ENCODE data around the gene IRF3.

DNA sequence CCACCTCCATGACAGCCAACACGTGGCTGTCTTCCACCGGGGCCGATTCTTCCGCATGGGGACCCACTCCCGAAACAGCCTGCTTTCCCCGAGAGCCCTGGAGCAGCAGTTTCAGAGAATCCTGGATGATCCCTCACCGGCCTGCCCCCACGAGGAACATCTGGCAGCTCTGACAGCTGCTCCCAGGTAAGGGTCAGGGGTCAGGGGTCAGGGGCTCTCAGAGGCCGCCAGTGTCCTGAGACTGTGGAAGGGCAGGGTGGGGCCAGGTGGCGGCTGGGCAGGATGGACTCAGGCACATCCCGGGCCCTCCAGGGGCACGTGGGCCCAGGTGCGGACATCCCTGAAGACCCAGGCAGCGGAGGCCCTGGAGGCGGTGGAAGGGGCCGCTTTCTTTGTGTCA is 40.3 kb upstream of the IRF3 start:
- TF ChIP-seq, protein P1, sequence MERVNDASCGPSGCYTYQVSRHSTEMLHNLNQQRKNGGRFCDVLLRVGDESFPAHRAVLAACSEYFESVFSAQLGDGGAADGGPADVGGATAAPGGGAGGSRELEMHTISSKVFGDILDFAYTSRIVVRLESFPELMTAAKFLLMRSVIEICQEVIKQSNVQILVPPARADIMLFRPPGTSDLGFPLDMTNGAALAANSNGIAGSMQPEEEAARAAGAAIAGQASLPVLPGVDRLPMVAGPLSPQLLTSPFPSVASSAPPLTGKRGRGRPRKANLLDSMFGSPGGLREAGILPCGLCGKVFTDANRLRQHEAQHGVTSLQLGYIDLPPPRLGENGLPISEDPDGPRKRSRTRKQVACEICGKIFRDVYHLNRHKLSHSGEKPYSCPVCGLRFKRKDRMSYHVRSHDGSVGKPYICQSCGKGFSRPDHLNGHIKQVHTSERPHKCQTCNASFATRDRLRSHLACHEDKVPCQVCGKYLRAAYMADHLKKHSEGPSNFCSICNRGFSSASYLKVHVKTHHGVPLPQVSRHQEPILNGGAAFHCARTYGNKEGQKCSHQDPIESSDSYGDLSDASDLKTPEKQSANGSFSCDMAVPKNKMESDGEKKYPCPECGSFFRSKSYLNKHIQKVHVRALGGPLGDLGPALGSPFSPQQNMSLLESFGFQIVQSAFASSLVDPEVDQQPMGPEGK (CRISPR knock-in tag; IDR thresholded peaks at IDR 0.05; ENCODE audit: borderline replicate concordance), result no peak
- TF ChIP-seq SNAI2 (CRISPR knock-in tag; IDR thresholded peaks at IDR 0.05) (no peak), ZFP30 (CRISPR knock-in tag; IDR thresholded peaks at IDR 0.05) (no peak), ZNF70 (CRISPR knock-in tag; IDR thresholded peaks at IDR 0.05) (no peak), ZFP3 (CRISPR knock-in tag; IDR thresholded peaks at IDR 0.05) (no peak), RARB (CRISPR knock-in tag; IDR thresholded peaks at IDR 0.05) (no peak), ESRRG (CRISPR knock-in tag; IDR thresholded peaks at IDR 0.05) (no peak), TOX (CRISPR knock-in tag; IDR thresholded peaks at IDR 0.05; ENCODE audit: borderline replicate concordance) (no peak)
- TF ChIP-seq, protein P2, sequence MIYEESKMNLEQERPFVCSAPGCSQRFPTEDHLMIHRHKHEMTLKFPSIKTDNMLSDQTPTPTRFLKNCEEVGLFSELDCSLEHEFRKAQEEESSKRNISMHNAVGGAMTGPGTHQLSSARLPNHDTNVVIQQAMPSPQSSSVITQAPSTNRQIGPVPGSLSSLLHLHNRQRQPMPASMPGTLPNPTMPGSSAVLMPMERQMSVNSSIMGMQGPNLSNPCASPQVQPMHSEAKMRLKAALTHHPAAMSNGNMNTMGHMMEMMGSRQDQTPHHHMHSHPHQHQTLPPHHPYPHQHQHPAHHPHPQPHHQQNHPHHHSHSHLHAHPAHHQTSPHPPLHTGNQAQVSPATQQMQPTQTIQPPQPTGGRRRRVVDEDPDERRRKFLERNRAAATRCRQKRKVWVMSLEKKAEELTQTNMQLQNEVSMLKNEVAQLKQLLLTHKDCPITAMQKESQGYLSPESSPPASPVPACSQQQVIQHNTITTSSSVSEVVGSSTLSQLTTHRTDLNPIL (CRISPR knock-in tag; IDR thresholded peaks at IDR 0.05; ENCODE audit: low read depth), result no peak
- TF ChIP-seq, protein P3, sequence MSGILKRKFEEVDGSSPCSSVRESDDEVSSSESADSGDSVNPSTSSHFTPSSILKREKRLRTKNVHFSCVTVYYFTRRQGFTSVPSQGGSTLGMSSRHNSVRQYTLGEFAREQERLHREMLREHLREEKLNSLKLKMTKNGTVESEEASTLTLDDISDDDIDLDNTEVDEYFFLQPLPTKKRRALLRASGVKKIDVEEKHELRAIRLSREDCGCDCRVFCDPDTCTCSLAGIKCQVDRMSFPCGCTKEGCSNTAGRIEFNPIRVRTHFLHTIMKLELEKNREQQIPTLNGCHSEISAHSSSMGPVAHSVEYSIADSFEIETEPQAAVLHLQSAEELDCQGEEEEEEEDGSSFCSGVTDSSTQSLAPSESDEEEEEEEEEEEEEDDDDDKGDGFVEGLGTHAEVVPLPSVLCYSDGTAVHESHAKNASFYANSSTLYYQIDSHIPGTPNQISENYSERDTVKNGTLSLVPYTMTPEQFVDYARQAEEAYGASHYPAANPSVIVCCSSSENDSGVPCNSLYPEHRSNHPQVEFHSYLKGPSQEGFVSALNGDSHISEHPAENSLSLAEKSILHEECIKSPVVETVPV (CRISPR knock-in tag; IDR thresholded peaks at IDR 0.05), result no peak

All from SK-N-SH treated with all-trans-retinoic acid at 6 μM for 48 hours (cell line).